Measurements from ENCODE around the gene NES.

DNA sequence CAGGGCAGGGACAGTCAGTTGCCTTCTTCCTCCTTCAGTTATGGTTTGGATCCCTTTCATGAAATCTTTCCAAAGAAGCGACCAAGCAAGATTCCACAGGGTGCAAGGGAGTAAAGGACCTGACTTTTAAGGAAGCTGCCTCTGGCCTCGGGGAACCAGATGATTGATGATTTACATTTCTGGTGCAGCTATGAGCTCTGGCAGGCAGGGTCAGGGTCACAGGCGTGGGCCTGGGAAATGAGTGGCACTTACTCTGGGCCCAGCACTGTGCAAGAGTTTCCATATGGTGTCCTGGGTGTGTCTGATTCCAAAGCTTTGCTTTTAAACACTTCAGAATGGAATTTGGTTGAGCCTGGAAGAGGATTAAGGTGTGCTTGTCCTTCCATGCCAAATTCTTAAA, 35.4 kb upstream of the NES start:
- no peak for TF ChIP-seq POLR2A (IDR thresholded peaks at IDR 0.05; ENCODE audit: control extremely low read depth in 1 of 2, low read depth in 2 of 2, low read length in 2 of 2)
- TF ChIP-seq EGR1 (IDR thresholded peaks at IDR 0.05; ENCODE audit: borderline replicate concordance, low read depth, low read length) = no peak
- no peak for TF ChIP-seq FOSL1 (IDR thresholded peaks at IDR 0.05; ENCODE audit: insufficient read depth, low read depth, low read length)
- TF ChIP-seq ZNF274 (IDR thresholded peaks at IDR 0.05; ENCODE audit: borderline replicate concordance, extremely low read depth, low read length) = no peak
- TF ChIP-seq EP300 (IDR thresholded peaks at IDR 0.05; ENCODE audit: borderline replicate concordance in 1 of 2, low read depth in 2 of 2, low read length in 2 of 2) = no peak
- TF ChIP-seq YY1 (IDR thresholded peaks at IDR 0.05; ENCODE audit: low read depth, low read length) = no peak
- TF ChIP-seq, protein P1, sequence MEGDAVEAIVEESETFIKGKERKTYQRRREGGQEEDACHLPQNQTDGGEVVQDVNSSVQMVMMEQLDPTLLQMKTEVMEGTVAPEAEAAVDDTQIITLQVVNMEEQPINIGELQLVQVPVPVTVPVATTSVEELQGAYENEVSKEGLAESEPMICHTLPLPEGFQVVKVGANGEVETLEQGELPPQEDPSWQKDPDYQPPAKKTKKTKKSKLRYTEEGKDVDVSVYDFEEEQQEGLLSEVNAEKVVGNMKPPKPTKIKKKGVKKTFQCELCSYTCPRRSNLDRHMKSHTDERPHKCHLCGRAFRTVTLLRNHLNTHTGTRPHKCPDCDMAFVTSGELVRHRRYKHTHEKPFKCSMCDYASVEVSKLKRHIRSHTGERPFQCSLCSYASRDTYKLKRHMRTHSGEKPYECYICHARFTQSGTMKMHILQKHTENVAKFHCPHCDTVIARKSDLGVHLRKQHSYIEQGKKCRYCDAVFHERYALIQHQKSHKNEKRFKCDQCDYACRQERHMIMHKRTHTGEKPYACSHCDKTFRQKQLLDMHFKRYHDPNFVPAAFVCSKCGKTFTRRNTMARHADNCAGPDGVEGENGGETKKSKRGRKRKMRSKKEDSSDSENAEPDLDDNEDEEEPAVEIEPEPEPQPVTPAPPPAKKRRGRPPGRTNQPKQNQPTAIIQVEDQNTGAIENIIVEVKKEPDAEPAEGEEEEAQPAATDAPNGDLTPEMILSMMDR (IDR thresholded peaks at IDR 0.05; ENCODE audit: control extremely low read depth in 1 of 3, insufficient read depth in 1 of 3, low read depth in 1 of 3, low read length in 3 of 3) = no peak
- TF ChIP-seq BACH1 (IDR thresholded peaks at IDR 0.05; ENCODE audit: low read length) = no peak
